KBM-7 (cell line): ENCODE measurements around the gene IL32.
A peak's percentile ranks its signal among the peaks of the same experiment; 100 is the strongest.

Source experiments
- DNase-seq: peaks from one replicate; pipeline ENCODE4 v3.0.0-alpha.2; 2015
- in situ Hi-C: fragments of 300-500 bp; cut with MboI; formaldehyde crosslinking; loops from 2 replicates; pipeline ENCODE4 v1.14.3; 2020; ENCODE audit warnings: low sequenced_read_pairs, low pct_unique_long_range_greater_than_20kb, mixed read lengths

Gene IL32

GRCh38 chr16:3101018-3101840 is 35.8 kb downstream of the IL32 start:
- DNase-seq = peak; percentile 79
- in situ Hi-C loops = no loop called here

GRCh38 chr16:3101841-3102470 is 36.5 kb downstream of the IL32 start:
- in situ Hi-C loops = no loop called here
- peak; percentile 92 for DNase-seq

- peak; percentile 88 for DNase-seq
Measured at GRCh38 chr16:3106205-3106928, 40.9 kb downstream of the IL32 start.

DNA sequence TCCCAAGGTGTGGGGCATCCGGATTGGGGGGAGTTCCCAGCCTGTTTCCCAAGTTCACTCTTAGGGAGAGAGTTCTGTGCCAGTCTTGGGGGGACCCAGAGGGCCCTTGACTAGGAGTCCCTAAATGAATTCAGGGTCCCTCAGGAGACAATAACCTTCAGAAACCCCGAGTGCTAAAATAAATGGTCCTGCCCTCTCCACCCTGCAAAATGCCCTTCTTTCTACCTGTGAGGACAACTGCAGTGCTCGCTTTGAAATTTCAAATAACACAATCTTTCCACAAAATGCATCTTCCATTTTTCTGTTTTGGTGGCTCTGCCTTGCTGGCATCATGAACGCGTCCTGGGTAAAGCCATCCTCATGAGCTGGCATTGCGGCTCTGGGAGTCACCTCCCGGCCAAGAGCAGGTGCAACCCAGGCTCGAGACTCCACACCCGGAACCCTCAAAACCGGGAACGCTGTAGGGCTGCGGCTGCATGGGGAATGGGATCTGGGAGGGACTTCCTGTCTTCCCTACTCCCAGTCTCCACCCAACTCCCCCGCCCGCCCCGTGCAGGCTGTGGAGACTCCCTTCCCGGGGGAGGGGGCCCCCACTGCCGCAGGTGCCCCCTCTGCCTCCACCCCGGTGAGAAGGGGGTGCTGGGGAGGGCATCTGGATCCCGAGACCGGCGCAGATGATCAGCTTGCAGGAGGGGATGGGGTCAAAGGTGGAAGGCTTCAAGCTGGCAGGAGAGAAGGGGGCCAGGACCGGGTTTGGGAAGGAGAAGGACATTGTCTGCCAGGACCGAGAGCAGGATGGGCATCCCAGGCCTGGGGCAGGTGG is 46.8 kb downstream of the IL32 start, which contains the start of gene ZNF205:
Gene ZNF205 (plus strand): TSS at position 529 of the 823 bp plus-strand sequence. CDS start 845 bp downstream, outside the sequence.
- in situ Hi-C loops = no loop called here
- no peak for DNase-seq

More at GRCh38 chr16:3106205-3106928, 40.9 kb downstream of the IL32 start:
- in situ Hi-C loops = no loop called here

DNA sequence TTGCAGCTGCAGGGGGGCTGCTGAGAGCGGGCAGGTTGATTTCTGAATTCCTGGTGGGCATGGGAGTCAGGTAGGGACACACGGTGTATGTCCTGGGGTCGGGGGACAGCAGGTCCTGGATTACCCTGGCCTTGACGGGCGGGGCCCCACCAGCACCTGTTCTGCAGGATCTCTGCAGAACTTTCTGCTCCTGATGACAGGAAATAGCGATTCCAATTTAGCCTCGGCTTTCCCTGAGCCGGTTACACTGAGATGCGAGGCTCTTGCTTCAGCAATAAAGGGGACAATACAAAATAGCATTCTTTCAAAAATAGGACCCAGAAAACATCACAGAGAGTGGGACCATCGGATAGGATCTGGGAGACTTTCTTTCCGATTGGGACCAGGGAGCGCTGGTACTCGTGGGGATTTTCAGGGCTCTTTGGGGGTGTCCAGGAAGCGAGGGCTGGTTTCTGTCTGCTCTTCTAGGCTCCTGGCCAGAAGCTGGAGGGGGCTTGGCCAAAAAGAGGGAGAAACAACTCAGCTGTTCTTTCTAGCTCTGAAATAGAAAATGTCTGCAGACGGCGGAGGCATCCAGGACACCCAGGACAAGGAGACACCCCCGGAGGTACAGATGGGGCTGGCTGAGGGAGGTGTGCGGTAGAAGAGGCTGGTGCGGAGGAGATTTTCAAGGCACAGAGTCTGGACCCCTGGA is 47.6 kb downstream of the IL32 start:
- in situ Hi-C loops = no loop called here
- no peak for DNase-seq

DNA sequence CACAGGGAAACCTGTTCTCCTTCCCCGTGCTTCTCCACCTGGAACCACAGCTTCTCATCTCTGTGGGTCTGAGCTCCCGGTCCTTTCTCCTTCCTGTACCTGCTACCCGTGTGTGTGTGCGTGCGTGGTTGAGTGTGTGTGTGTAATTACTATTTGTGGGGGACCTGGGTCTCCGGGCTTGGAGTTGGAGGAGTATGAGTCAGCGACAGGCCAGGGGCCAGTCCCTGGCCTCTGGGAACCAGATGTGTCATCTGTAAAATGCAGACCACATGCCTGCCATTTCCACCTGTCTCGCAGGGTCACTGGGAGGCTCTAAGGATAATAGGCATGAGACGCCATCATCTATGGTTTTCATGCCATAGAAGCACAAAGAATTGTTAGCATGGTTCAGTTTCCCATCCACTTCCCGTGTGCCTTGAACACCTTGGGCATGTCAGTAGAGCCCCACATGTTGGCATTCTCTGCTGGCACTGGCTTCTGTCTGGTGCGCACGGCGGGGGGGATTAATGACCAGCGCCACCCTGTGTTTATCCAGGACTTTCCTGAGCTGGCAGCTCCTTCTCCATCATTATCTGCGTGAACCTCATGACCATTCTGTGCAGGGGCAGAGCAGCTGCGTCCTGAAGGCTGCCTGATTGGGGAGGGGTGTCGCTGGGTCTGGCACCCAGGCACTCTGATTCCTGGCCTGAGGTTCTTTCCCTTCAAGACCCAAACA is 48.5 kb downstream of the IL32 start:
- in situ Hi-C loops = no loop called here
- DNase-seq = no peak

DNA sequence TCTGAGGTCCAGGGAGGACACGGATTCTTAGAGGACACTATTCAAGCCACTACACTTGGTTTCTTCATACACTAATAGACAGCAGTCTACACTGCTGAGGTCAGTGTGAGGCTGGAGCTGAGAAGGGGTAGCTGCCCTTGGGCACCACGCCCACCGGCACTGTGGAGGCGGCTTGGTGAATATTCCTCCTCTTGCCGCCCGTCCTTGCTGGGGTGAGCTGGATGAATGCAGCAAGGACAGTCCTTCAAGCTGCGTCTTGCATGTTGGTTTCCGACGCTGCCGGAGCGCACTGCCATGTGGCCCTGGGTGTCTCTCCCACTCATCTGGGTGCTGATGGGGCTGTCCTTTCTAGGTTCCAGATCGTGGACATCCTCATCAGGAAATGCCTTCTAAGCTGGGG is 49.6 kb downstream of the IL32 start:
- in situ Hi-C loops = no loop called here
- DNase-seq = no peak

DNA sequence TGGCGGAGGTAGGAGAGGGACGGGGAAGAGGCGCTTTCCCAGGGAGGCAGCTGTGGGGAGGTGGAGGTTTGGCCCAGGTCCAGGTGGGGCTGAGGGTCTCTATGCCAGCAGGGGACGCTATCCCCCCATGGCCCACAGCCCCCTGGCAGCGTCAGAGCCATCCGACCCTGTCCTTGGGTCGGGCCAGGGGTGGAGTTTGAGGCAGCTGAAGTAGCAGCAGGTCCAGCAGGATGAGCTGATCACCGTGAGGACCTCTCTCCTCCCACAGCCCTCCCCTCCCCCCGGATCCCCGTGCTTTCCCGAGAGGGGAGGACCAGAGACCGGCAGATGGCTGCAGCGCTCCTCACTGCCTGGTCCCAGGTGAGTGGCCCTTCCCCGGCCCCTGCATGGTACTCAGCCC is 50.1 kb downstream of the IL32 start:
- no peak for DNase-seq
- in situ Hi-C loops = no loop called here

DNA sequence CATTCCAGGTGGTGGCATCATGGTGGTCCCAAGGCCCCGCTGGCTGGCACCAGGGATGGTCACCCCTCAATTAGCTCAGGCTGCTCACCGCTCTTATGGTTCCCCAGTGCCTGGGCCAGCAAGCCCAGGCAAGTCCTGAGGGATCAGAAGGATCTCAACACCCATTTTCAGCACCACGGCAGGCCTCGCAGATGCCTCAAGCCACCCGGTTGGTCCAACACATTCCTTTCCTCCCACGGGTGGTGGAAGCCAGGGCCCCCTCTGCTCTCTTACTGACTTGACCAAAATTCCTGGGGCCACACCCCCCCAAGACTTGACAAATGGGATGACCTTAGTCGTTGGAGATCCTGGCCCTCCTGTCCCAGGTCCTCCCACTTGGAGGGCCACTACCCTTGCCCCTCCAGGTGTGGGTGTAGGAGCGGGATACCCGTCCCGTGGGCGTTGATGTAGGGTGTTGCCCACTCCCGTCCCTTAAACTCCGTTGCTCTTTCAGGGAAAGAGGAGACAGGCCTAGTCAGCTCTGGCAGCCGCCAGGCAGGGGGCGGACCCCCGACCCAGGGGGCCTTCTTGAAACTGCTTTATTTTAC is 52.9 kb downstream of the IL32 start:
- no peak for DNase-seq
- in situ Hi-C loops = no loop called here

DNA sequence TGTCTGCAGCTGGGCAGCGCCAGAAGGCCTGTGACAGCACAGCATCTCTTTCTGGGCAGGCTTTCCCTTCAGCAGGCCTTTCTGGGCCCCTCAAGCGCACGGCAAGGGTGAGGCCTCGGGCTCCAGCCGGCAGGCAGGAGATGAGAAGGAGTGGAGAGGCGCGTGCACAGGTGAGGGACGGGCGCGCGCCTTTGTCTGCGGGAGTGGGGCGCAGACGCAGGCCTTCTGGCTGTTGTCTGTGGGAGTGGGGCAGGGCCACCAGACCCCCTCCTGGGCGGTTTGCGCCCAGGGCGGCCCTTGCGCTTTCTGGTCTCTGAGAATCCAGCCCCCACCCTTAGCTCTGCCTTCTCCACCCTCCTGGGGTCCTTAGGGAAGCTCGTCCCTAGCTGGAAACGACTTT is 53.4 kb downstream of the IL32 start:
- in situ Hi-C loops = no loop called here
- DNase-seq = no peak
